PC-9 (cell line): ENCODE results near the gene NDUFS6. TPM values are rescaled to one million over a fixed set of nuclear protein-coding genes. Genes with fewer than 3 reads are reported as not detected.

Source experiments
- BruUV-seq: library from RNA; stranded (reverse); fragments of 400-500 nt; replicated peaks from 2 replicates; lab custom pipeline; 2021; lab: Mats Ljungman, UMichigan
- CTCF ChIA-PET: fragments of 300-600 bp; sonication (Branson Sonifier 250); formaldehyde crosslinking; loops from one replicate; lab custom pipeline; 2022; ENCODE audit warnings: antibody characterized with exemption; lab: Charles Lee
- POLR2A ChIA-PET: fragments of 300-600 bp; sonication (Branson Sonifier 250); formaldehyde crosslinking; loops from one replicate; lab custom pipeline; 2022; ENCODE audit warnings: antibody characterized with exemption; ENCODE audit not compliant: unreplicated experiment; lab: Charles Lee
- DNase-seq, 2 experiments: peaks; one replicate each; pipeline versions ENCODE4 v3.0.0 to v3.0.0-alpha.2; 2015 to 2022; ENCODE audit warnings: mixed read lengths in 1 of 2
- H2AFZ ChIP-seq: fragments of 200-600 bp; sonication (generic); 2 replicates; pipeline ENCODE4 v1.8.1; 2017; ENCODE audit warnings: antibody characterized with exemption
- H3F3A ChIP-seq: fragments of 200-600 bp; sonication (generic); 2 replicates; pipeline ENCODE4 v1.8.1; 2017; ENCODE audit warnings: antibody characterized with exemption, mild to moderate bottlenecking, low read depth; ENCODE audit not compliant: insufficient read depth
- H3K27ac ChIP-seq: fragments of 200-600 bp; sonication (generic); 2 replicates; pipeline ENCODE4 v1.6.1; 2016; ENCODE audit warnings: mixed run types
- H3K27me3 ChIP-seq: fragments of 200-600 bp; sonication (generic); 2 replicates; pipeline ENCODE4 v1.6.1; 2016; ENCODE audit warnings: low read depth, mixed run types; ENCODE audit not compliant: insufficient read depth
- H3K36me3 ChIP-seq: fragments of 200-600 bp; sonication (generic); 2 replicates; pipeline ENCODE4 v1.6.1; 2016; ENCODE audit warnings: low read depth, mixed run types
- H3K4me1 ChIP-seq: fragments of 200-600 bp; sonication (generic); replicated peaks from 2 replicates; pipeline ENCODE4 v1.6.1; 2016; ENCODE audit warnings: mixed run types; ENCODE audit not compliant: insufficient read depth
- H3K4me2 ChIP-seq: fragments of 200-600 bp; sonication (generic); 2 replicates; pipeline ENCODE4 v1.6.1; 2017; ENCODE audit warnings: mixed run types
- H3K4me3 ChIP-seq: fragments of 200-600 bp; sonication (generic); 2 replicates; pipeline ENCODE4 v1.6.1; 2016; ENCODE audit warnings: mixed run types
- H3K79me2 ChIP-seq: fragments of 200-600 bp; sonication (generic); 2 replicates; pipeline ENCODE4 v1.6.1; 2017; ENCODE audit warnings: low read depth, mixed run types
- H3K9me2 ChIP-seq: fragments of 200-600 bp; sonication (generic); 2 replicates; pipeline ENCODE4 v1.8.1; 2017; ENCODE audit warnings: mild to moderate bottlenecking; ENCODE audit not compliant: insufficient read depth
- H3K9me3 ChIP-seq: fragments of 200-600 bp; sonication (generic); 2 replicates; pipeline ENCODE4 v1.8.1; 2016; ENCODE audit warnings: low read depth; ENCODE audit not compliant: insufficient read depth
- H4K20me1 ChIP-seq: fragments of 200-600 bp; sonication (generic); 2 replicates; pipeline ENCODE4 v1.8.1; 2017; ENCODE audit not compliant: insufficient read depth
- CTCF ChIP-seq: fragments of 200-600 bp; sonication (generic); conservative IDR thresholded peaks from 2 replicates; pipeline ENCODE4 v1.6.1; 2017; ENCODE audit warnings: mixed run types, antibody characterized with exemption, mild to moderate bottlenecking, moderate library complexity
- EZH2 ChIP-seq: fragments of 200-600 bp; sonication (generic); IDR thresholded peaks from 2 replicates; pipeline ENCODE4 v1.8.0; 2017; ENCODE audit warnings: antibody characterized with exemption, low read depth
- intact Hi-C: fragments of 100-400 bp; cut with micrococcal nuclease; formaldehyde crosslinking; loops from one replicate; pipeline ENCODE4 v1.10.0; 2022; ENCODE audit not compliant: unreplicated experiment
- total RNA-seq: library from RNA; stranded (reverse); gene quantifications from 2 replicates; pipeline ENCODE4 v1.2.3, GENCODE V29; 2021

Gene NDUFS6
- total RNA-seq, 1 experiment from 2014 or later, result 153 TPM

GRCh38 chr5:1795931-1796330 lies 5.3 kb upstream of the NDUFS6 start:
- Histone ChIP-seq H3F3A (peaks cover 15% of the 10 kb centered on the region; the same call in 1 of the 2 replicates), H4K20me1 (peaks cover 6% of the 10 kb centered on the region; the same call in 1 of the 2 replicates), H3K4me1 (peaks cover 6% of the 10 kb centered on the region), H3K4me3 (no peak overlapping the region), H3K36me3 (peaks cover 15% of the 10 kb centered on the region), H3K4me2 (no peak overlapping the region), H3K9me2 (no peaks in the 10 kb centered on the region), H3K79me2 (peaks cover 34% of the 10 kb centered on the region), H3K27ac (no peak overlapping the region), H3K27me3 (no peaks in the 10 kb centered on the region), H3K9me3 (no peaks in the 10 kb centered on the region), H2AFZ (no peak overlapping the region)
- no peak for DNase-seq
- ChIA-PET CTCF (interaction anchor here (0.6 kb wide), 1 partner anchor 137 kb away, joined by 14 read pairs; no protein-coding TSS in a partner anchor), POLR2A (no interaction called here)
- intact Hi-C loops, result no loop called here
- no TSS peak for BruUV-seq
- no peak for TF ChIP-seq CTCF
- TF ChIP-seq EZH2, result no peak

DNA sequence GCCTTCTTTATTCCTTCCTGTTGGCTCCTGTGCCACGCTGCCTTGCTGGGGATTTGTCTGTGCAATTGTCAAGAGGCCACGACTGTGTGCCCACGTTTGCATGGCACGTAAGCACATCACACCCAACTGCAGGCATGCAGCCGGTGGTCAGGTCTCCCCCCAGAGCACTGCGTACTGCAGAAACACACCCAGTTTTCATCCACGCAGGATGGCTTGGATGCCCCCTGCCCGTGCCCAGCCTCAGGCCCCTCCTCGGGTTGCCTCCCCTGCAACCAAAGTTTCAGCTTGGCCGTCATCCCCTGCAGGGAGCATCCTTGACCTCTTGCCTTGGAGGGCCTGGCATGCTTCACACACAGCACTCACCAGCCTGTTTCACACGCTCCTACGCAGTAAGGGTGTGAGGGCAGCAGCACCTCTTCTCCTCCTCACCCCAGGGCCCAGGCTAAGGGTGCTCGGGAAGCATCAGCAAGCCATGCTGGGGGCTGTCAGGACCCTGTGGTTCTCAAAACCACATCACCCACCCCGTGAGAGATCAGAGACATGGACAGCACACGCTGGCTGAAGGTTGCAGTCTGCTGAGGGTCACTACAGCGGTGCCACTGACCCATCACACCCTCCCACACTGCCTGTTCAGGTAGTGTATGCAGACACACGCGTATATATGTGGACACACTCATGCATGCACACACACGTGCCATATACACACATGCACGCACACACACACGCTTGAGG lies 4.7 kb upstream of the NDUFS6 start:
- no peaks in the 10 kb centered on the region for H3K9me3 ChIP-seq
- H3F3A ChIP-seq, result peaks cover 16% of the 10 kb centered on the region; the same call in 1 of the 2 replicates
- H3K79me2 ChIP-seq, result peaks cover 39% of the 10 kb centered on the region
- no peaks in the 10 kb centered on the region for H3K9me2 ChIP-seq
- no peaks in the 10 kb centered on the region for H3K27me3 ChIP-seq
- peaks cover 6% of the 10 kb centered on the region; the same call in 1 of the 2 replicates for H4K20me1 ChIP-seq
- ChIA-PET CTCF (no interaction called here), POLR2A (no interaction called here)
- no peak overlapping the region for H3K4me2 ChIP-seq
- H3K4me1 ChIP-seq, result peaks cover 6% of the 10 kb centered on the region
- H2AFZ ChIP-seq, result no peak overlapping the region
- DNase-seq, result no peak
- H3K27ac ChIP-seq, result no peak overlapping the region
- no TSS peak for BruUV-seq
- H3K4me3 ChIP-seq, result no peak overlapping the region
- intact Hi-C loops, result no loop called here
- TF ChIP-seq CTCF (no peak), EZH2 (no peak)
- H3K36me3 ChIP-seq, result peaks cover 15% of the 10 kb centered on the region

GRCh38 chr5:1797103-1797800 lies 4.0 kb upstream of the NDUFS6 start:
- H3K79me2 ChIP-seq, result peaks cover 46% of the 10 kb centered on the region
- POLR2A ChIA-PET, result no interaction called here

More at GRCh38 chr5:1797103-1797800, 4.0 kb upstream of the NDUFS6 start:
- CTCF ChIA-PET, result no interaction called here
- Histone ChIP-seq H3K36me3 (peaks cover 15% of the 10 kb centered on the region), H2AFZ (no peak overlapping the region), H3K4me1 (peaks cover 9% of the 10 kb centered on the region), H3K27me3 (no peaks in the 10 kb centered on the region), H4K20me1 (peaks cover 6% of the 10 kb centered on the region; the same call in 1 of the 2 replicates), H3K4me2 (no peak overlapping the region), H3K4me3 (no peak overlapping the region), H3K27ac (no peak overlapping the region), H3F3A (peaks cover 16% of the 10 kb centered on the region; the same call in 1 of the 2 replicates), H3K9me2 (no peaks in the 10 kb centered on the region), H3K9me3 (no peaks in the 10 kb centered on the region)
- intact Hi-C loops, result no loop called here
- BruUV-seq, result no TSS peak
- TF ChIP-seq CTCF (no peak), EZH2 (no peak)
- DNase-seq, result no peak
